ENCODE data around the gene PEX14.
A peak's percentile ranks its signal among the peaks of the same experiment; 100 is the strongest.

The PEX14 gene

GRCh38 chr1:10614377-10615225, 139.9 kb downstream of the PEX14 start:
- no peak for DNase-seq (ENCODE audit: low spot score)
- TF ChIP-seq CTCF (conservative IDR thresholded peaks at IDR 0.05; ENCODE audit: low read depth) = no peak
- POLR2A ChIA-PET (ENCODE audit: low non-redundant PET) = no interaction called here
- H3K27ac ChIP-seq = peak overlapping the region; percentile 11; the same call in 1 of the 2 replicates
- CTCF ChIA-PET = interaction anchor here (0.6 to 0.7 kb wide), 2 partner anchors 15 to 132 kb away, joined by 3 read pairs; no protein-coding TSS in a partner anchor

- no peak for DNase-seq (ENCODE audit: low spot score)
- ChIA-PET CTCF (no interaction called here), POLR2A (ENCODE audit: low non-redundant PET) (no interaction called here)
- TF ChIP-seq CTCF (conservative IDR thresholded peaks at IDR 0.05; ENCODE audit: low read depth) = no peak
- no peak overlapping the region for H3K27ac ChIP-seq
These were observed 140.6 kb downstream of the PEX14 start for GRCh38 chr1:10615332-10615731.

- CTCF ChIA-PET = interaction anchor here (0.7 kb wide), 1 partner anchor 706 kb away, joined by 3 read pairs; no protein-coding TSS in a partner anchor
- TF ChIP-seq CTCF (conservative IDR thresholded peaks at IDR 0.05; ENCODE audit: low read depth) = no peak
- H3K27ac ChIP-seq = no peak overlapping the region
- DNase-seq (ENCODE audit: low spot score) = no peak
- POLR2A ChIA-PET (ENCODE audit: low non-redundant PET) = no interaction called here
These were observed 141.4 kb downstream of the PEX14 start for GRCh38 chr1:10615932-10616671.

GRCh38 chr1:10616696-10617095, 141.9 kb downstream of the PEX14 start:
- H3K27ac ChIP-seq = no peak overlapping the region
- DNase-seq (ENCODE audit: low spot score) = no peak
- no peak for TF ChIP-seq CTCF (conservative IDR thresholded peaks at IDR 0.05; ENCODE audit: low read depth)
- ChIA-PET POLR2A (ENCODE audit: low non-redundant PET) (no interaction called here), CTCF (no interaction called here)

- H3K27ac ChIP-seq = no peak overlapping the region
- no peak for TF ChIP-seq CTCF (conservative IDR thresholded peaks at IDR 0.05; ENCODE audit: low read depth)
- ChIA-PET POLR2A (ENCODE audit: low non-redundant PET) (no interaction called here), CTCF (no interaction called here)
- DNase-seq (ENCODE audit: low spot score) = no peak
These were observed 142.6 kb downstream of the PEX14 start for GRCh38 chr1:10617318-10617717.

GRCh38 chr1:10617931-10618885, 143.5 kb downstream of the PEX14 start:
- ChIA-PET CTCF (interaction anchor here (1.0 kb wide), 1 partner anchor 419 kb away, joined by 3 read pairs; no protein-coding TSS in a partner anchor), POLR2A (ENCODE audit: low non-redundant PET) (no interaction called here)
- DNase-seq (ENCODE audit: low spot score) = no peak
- TF ChIP-seq CTCF (conservative IDR thresholded peaks at IDR 0.05; ENCODE audit: low read depth) = no peak
- peak overlapping the region; percentile 45 for H3K27ac ChIP-seq

All from RWPE1 (cell line).